GM19240 (cell line): ENCODE measurements around the gene UPF2.

ENCODE experiments used
- DNase-seq: peaks from one replicate; pipeline ENCODE4 v3.0.0; 2011; ENCODE audit warnings: low spot score; ENCODE audit not compliant: insufficient read length

UPF2 gene

GRCh38 chr10:11961771-11962170 is 80.8 kb downstream of the UPF2 start:
- no peak for DNase-seq

- DNase-seq, result no peak
These were observed 82.6 kb downstream of the UPF2 start for GRCh38 chr10:11959966-11960365.

GRCh38 chr10:11958956-11959355 is 83.7 kb downstream of the UPF2 start:
- DNase-seq, result no peak

DNA sequence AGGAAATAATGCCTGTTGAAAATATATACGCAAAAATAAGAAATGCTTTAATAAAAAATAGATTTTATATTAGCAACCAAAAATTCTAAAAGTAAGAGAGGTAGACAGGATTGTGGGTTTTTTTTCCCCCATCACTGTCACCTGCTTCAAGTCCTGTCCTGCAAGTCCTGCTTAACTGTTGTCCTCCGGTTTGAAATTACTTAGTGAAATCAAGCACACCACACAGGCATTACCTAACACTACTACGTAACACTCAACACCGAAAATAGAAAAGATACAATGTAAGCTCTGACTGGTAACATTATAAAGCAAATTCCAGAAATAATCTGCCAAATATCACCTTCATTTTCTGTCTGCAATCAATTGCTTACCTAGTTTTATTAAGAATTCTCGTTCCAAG is 90.9 kb downstream of the UPF2 start:
- no peak for DNase-seq

GRCh38 chr10:11950325-11951018 is 92.1 kb downstream of the UPF2 start:
- no peak for DNase-seq

GRCh38 chr10:11949152-11949551 is 93.5 kb downstream of the UPF2 start:
- no peak for DNase-seq

DNA sequence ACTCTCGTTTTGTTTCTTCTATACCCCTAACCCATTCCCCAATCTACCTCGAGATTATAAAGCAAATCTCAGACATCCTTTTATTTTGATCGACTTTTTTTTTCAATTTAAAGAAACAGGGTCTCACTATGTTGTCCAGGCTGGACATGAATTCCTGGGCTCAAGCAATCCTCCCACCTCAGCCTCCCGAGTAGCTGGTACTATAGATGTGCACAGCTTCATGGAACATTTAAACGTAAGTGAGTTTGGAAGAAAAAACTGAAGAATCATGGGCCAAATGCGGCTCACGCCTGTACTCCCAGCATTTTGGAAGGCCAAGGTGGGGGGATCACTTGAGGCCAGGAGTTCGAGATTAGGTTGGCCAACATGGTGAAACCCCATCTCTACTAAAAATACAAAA is 96.0 kb downstream of the UPF2 start:
- DNase-seq, result no peak

GRCh38 chr10:11936389-11937152 is 106.0 kb downstream of the UPF2 start:
- DNase-seq, result no peak

- DNase-seq, result no peak
These were observed 108.3 kb downstream of the UPF2 start for GRCh38 chr10:11934262-11934661.

DNA sequence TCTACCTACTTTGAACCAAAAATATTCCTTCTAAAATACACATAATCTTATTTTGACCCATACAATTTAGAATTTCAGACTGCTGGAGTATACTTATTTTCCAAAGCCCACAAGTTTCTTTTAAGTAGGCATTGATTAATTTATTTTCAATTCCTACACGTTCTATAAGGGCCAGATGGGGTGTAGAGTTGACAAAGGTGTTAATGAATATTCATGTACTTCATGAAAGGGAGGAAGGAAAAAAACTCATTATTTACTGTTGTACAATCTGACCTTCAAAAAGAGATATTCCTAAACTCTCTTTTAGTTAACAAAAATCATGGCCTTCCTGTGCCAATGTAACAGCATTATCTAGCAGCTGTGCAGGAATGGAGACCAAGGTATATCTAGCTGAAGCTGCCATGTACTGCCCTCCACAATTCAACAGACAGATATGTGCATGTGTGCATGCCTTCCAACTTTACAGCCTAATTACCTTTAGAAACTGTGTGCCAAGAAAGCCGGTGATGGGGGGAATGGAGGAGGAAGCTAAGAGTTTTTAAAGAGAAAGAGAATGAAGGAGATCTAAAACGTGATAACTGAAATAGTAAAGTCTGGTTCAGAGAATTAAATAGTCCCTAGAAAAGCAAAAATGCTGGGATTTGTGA is 108.9 kb downstream of the UPF2 start:
- no peak for DNase-seq

- no peak for DNase-seq
These were observed 111.6 kb downstream of the UPF2 start for GRCh38 chr10:11931038-11931437.

DNA sequence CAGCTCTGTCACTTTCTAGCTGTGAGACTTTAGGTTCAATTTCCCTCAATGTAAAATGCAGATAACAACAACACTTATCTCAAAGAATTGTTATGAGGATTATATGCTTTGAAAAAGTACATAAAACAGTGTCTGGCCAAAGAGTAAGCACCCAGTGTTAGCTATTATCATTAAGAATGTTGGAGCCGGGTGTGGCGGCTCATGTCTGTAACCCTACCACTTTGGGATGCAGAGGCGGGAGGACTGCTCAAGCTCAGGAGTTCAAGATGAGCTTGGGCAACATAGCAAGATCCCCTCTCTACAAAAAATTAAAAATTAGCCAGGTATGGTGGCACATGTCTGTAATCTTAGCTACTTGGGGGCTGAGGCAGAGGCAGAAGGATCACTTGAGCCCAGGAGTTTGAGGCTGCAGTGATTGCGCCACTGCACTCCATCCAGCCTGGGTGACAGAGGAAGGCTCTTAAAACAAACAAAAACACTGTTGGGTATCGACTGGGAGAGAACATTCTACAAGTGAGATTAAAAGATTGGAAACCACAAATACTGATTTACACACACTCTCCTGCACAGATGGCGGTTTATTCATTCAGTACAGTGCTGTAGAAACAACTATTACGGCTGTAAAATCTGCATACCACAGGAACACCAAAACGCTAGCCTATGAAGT is 112.2 kb downstream of the UPF2 start:
- DNase-seq, result no peak

- no peak for DNase-seq
These were observed 114.9 kb downstream of the UPF2 start for GRCh38 chr10:11927746-11928145.

GRCh38 chr10:11921800-11922392 is 120.7 kb downstream of the UPF2 start:
- no peak for DNase-seq

- no peak for DNase-seq
These were observed 123.3 kb downstream of the UPF2 start for GRCh38 chr10:11919271-11919670.

- DNase-seq, result no peak
These were observed 124.2 kb downstream of the UPF2 start for GRCh38 chr10:11918384-11918783.

- DNase-seq, result no peak
These were observed 129.4 kb downstream of the UPF2 start for GRCh38 chr10:11913079-11913641.

DNA sequence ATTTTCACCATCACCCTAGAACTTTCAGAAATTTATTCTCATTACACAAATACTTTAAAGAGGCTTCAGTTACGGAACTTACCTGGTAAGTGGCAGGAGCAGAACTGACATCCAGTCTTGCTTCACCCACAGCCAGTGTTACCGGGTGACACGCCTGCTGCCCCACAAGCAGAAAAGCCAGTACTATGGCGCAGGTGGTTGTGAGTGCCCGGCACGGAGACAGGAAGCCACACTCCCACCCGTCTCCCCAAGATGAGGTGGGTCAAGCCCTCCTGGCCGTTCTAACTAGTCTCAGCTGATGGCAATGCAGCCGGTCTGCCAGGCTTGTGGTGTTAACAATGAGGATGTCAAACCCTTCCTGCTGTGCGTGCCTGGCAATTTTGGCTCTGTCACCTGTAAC is 132.5 kb downstream of the UPF2 start:
- DNase-seq, result no peak

GRCh38 chr10:11909618-11910017 is 133.0 kb downstream of the UPF2 start:
- DNase-seq, result no peak

DNA sequence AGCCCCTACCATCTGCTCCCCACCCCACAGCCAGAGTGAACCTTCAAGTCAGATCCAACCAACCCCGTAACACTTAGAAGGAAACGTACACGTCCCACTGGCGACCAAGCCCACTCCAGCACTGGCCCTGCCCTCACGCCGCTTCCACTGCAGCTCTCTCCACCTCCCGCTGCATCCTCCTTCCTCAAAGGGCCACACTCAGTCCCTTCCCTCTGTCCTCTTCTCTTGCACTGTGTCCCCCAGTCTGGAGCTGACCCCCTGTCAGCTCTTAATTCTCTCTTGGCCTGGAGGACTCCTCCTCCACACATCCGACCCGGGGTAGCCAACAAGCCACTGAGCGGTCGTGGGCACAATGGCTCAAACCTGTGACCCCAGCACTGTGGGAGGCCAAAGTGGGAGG is 133.6 kb downstream of the UPF2 start:
- no peak for DNase-seq

DNA sequence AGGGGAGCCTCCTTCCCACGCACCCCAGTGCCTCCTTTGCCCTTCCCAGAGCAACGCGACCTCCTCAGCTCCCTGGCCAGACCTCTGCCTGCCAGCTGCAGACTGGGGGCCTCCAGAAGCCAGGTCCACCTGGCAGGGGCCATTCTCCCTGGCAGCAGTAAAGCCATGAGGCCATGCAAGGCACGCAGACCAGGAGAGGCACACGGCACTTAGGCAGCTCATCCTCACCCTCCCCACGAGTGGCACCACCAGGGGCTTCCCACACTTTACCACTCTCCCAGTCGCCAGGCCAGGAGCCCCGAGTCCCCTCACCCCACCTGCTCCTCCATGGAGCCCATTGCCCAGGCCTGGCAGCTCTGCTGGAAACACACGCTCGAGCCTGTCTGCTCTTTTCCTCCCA is 134.1 kb downstream of the UPF2 start:
- DNase-seq, result no peak
